HepG2 (cell line): Measurements from ENCODE around the gene FBF1. TPM values are rescaled to one million over a fixed set of nuclear protein-coding genes. Genes with fewer than 3 reads are reported as not detected.

Experiments
- BCL6 ChIP-seq: IDR thresholded peaks from 2 replicates; pipeline ENCODE4 v1.6.1; 2016; ENCODE audit warnings: missing genetic modification reagents, missing compliant biosample characterization
- CCDC6 ChIP-seq: sonication (generic); formaldehyde crosslinking; IDR thresholded peaks from 2 replicates; pipeline ENCODE4 v1.8.1; 2022; ENCODE audit warnings: mild to moderate bottlenecking, missing genetic modification reagents, moderate library complexity
- DMAP1 ChIP-seq: IDR thresholded peaks from 2 replicates; pipeline ENCODE4 v1.6.1; 2016
- GABPA ChIP-seq, 2 experiments: IDR thresholded peaks; 2 replicates each; pipeline ENCODE4 v1.6.1; 2011 to 2016; ENCODE audit warnings: low read depth in 2 of 2, low read length in 1 of 2, missing biosample characterization in 1 of 2, missing genetic modification characterization in 1 of 2
- HDAC1 ChIP-seq: sonication (generic); formaldehyde crosslinking; IDR thresholded peaks from 2 replicates; pipeline ENCODE4 v1.5.1; 2020; ENCODE audit warnings: mild to moderate bottlenecking, missing genetic modification reagents
- KDM2A ChIP-seq: sonication (generic); formaldehyde crosslinking; IDR thresholded peaks from 2 replicates; pipeline ENCODE4 v1.4.0; 2020; ENCODE audit warnings: low read depth, missing genetic modification reagents, borderline replicate concordance
- MAFG ChIP-seq: sonication (generic); formaldehyde crosslinking; IDR thresholded peaks from 2 replicates; pipeline ENCODE4 v1.5.1; 2020; ENCODE audit warnings: mild to moderate bottlenecking, missing genetic modification reagents
- NFYC ChIP-seq: IDR thresholded peaks from 2 replicates; pipeline ENCODE4 v1.6.1; 2016; ENCODE audit warnings: missing genetic modification reagents, missing compliant biosample characterization
- SALL1 ChIP-seq: sonication (generic); formaldehyde crosslinking; IDR thresholded peaks from 2 replicates; pipeline ENCODE4 v1.8.0; 2022; ENCODE audit warnings: mild to moderate bottlenecking, missing genetic modification reagents
- SKI ChIP-seq: fragments of 450-650 bp; IDR thresholded peaks from one replicate; pipeline ENCODE4 v1.6.1; 2018; ENCODE audit warnings: mild to moderate bottlenecking; ENCODE audit not compliant: partially characterized antibody
- ZNF652 ChIP-seq: IDR thresholded peaks from 2 replicates; pipeline ENCODE4 v1.6.1; 2016; ENCODE audit warnings: low read depth, borderline replicate concordance
- polyA plus RNA-seq, 8 experiments: library from polyadenylated mRNA; depleted of rRNA in 3 of 8; stranded (reverse) in 7 of 8; unstranded in 1 of 8; fragments of >200 nt; fragmentation: Illumina TruSeq in 4 of 8; extraction: Trizol in 4 of 8; gene quantifications; 2 replicates each; pipeline versions ENCODE4 v1.2.1 to v1.2.3, GENCODE V29; 2011 to 2016; ENCODE audit warnings: low read depth in 4 of 8, missing spikeins in 1 of 8, mixed read lengths in 1 of 8; ENCODE audit not compliant: insufficient read depth in 1 of 8
- total RNA-seq, 5 experiments: library from RNA; depleted of rRNA; stranded (reverse); fragments of >200 nt; fragmentation: Illumina TruSeq; extraction: Trizol; gene quantifications; 2 replicates each; pipeline ENCODE4 v1.2.3, GENCODE V29; 2016; ENCODE audit warnings: low read depth in 1 of 5
- TF ChIP-seq, protein P1 (sequence below): sonication (generic); formaldehyde crosslinking; IDR thresholded peaks from 2 replicates; pipeline ENCODE4 v1.4.0; 2020; ENCODE audit warnings: missing genetic modification reagents, borderline replicate concordance
- TF ChIP-seq, protein P2 (sequence below): sonication (generic); formaldehyde crosslinking; IDR thresholded peaks from 2 replicates; pipeline ENCODE4 v1.5.0; 2020; ENCODE audit warnings: mild to moderate bottlenecking, missing genetic modification reagents
- TF ChIP-seq, protein P3 (sequence below): sonication (generic); formaldehyde crosslinking; conservative IDR thresholded peaks from 2 replicates; pipeline ENCODE4 v1.5.0; 2020; ENCODE audit warnings: missing genetic modification reagents
- TF ChIP-seq, protein P4 (sequence below): sonication (generic); formaldehyde crosslinking; IDR thresholded peaks from 2 replicates; pipeline ENCODE4 v1.8.0; 2022; ENCODE audit warnings: mild to moderate bottlenecking, missing genetic modification reagents, moderate library complexity
- TF ChIP-seq, protein P5 (sequence below): sonication (generic); formaldehyde crosslinking; IDR thresholded peaks from 2 replicates; pipeline ENCODE4 v1.5.1; 2020; ENCODE audit warnings: mild to moderate bottlenecking, missing genetic modification reagents, moderate library complexity
- TF ChIP-seq, protein P6 (sequence below): sonication (generic); formaldehyde crosslinking; IDR thresholded peaks from 2 replicates; pipeline ENCODE4 v1.4.0; 2020; ENCODE audit warnings: mild to moderate bottlenecking, missing genetic modification reagents, borderline replicate concordance

FBF1 gene
- total and polyA plus RNA-seq, 2 of the 13 experiments (the other 11 are each of a cell fraction or from before 2014, with no cell fraction given): 2.4 to 8.1 TPM

DNA sequence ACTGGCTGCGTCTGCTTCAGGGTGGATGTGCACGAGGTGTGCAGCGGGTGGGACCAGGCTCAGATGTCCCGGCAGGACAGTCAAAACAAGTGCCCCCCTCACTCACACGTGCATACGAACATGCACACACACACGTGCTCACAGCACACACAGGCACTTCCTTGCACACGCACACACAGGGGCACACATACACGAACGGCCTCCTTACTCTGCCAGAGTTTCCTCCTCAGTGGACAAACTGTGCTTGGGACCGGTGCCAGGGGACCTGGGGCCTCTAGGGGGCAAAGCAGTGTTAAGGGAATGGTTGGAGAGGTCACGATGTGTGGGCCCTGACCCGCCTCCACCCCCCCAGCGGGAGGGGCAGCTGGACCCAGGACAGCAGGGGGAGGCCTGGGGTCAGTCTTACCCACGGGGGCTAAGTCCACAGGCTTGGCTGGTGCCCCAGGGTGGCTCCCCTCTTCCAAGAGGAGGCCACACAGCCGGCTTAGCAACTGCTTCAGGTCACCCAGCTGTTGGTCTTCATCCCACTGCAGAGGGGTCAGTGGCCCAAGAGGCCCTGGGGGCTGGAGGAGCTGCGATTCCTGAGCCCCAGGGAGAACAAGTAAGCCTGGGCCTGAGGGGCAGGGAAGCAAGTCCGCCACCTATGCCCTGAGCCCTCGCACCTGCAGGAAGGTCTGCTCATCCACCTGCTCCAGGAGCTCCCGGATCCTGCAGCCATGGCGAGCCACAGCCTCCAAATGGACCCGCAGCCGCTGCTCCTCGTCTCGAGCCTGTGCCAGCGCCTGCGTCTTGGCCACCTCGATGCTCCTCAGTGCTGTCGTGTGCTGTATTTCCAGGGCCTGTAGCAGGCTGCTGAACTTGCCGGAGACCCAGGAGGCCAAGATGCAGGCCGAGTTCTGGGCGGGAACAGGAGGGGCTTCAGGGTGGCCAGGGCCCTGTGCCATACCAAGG is 49.0 kb downstream of the FBF1 start (continued):
- TF ChIP-seq BCL6 (CRISPR knock-in tag) (peak; percentile 73), SALL1 (peak; percentile 49; the same call in 1 of the 2 replicates), KDM2A (peak; percentile 36; the same call in 1 of the 2 replicates), HDAC1 (peak; percentile 91), NFYC (CRISPR knock-in tag) (no peak), ZNF652 (no peak), CCDC6 (CRISPR knock-in tag) (peak; percentile 94), DMAP1 (CRISPR knock-in tag) (peak; percentile 67; the same call in 1 of the 2 replicates), MAFG (CRISPR knock-in tag) (no peak), SKI (no peak), GABPA (IDR thresholded peaks at IDR 0.05; ENCODE audit: low read depth, low read length) (no peak), GABPA (CRISPR knock-in tag; IDR thresholded peaks at IDR 0.05; ENCODE audit: low read depth) (no peak)
- TF ChIP-seq, protein P1, sequence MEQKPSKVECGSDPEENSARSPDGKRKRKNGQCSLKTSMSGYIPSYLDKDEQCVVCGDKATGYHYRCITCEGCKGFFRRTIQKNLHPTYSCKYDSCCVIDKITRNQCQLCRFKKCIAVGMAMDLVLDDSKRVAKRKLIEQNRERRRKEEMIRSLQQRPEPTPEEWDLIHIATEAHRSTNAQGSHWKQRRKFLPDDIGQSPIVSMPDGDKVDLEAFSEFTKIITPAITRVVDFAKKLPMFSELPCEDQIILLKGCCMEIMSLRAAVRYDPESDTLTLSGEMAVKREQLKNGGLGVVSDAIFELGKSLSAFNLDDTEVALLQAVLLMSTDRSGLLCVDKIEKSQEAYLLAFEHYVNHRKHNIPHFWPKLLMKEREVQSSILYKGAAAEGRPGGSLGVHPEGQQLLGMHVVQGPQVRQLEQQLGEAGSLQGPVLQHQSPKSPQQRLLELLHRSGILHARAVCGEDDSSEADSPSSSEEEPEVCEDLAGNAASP (CRISPR knock-in tag): peak; percentile 67; the same call in 1 of the 2 replicates
- TF ChIP-seq, protein P2, sequence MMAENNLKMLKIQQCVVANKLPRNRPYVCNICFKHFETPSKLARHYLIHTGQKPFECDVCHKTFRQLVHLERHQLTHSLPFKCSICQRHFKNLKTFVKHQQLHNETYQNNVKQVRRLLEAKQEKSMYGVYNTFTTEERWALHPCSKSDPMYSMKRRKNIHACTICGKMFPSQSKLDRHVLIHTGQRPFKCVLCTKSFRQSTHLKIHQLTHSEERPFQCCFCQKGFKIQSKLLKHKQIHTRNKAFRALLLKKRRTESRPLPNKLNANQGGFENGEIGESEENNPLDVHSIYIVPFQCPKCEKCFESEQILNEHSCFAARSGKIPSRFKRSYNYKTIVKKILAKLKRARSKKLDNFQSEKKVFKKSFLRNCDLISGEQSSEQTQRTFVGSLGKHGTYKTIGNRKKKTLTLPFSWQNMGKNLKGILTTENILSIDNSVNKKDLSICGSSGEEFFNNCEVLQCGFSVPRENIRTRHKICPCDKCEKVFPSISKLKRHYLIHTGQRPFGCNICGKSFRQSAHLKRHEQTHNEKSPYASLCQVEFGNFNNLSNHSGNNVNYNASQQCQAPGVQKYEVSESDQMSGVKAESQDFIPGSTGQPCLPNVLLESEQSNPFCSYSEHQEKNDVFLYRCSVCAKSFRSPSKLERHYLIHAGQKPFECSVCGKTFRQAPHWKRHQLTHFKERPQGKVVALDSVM (CRISPR knock-in tag): no peak
- TF ChIP-seq, protein P3, sequence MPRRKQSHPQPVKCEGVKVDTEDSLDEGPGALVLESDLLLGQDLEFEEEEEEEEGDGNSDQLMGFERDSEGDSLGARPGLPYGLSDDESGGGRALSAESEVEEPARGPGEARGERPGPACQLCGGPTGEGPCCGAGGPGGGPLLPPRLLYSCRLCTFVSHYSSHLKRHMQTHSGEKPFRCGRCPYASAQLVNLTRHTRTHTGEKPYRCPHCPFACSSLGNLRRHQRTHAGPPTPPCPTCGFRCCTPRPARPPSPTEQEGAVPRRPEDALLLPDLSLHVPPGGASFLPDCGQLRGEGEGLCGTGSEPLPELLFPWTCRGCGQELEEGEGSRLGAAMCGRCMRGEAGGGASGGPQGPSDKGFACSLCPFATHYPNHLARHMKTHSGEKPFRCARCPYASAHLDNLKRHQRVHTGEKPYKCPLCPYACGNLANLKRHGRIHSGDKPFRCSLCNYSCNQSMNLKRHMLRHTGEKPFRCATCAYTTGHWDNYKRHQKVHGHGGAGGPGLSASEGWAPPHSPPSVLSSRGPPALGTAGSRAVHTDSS (CRISPR knock-in tag): no peak
- TF ChIP-seq, protein P4, sequence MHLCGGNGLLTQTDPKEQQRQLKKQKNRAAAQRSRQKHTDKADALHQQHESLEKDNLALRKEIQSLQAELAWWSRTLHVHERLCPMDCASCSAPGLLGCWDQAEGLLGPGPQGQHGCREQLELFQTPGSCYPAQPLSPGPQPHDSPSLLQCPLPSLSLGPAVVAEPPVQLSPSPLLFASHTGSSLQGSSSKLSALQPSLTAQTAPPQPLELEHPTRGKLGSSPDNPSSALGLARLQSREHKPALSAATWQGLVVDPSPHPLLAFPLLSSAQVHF (CRISPR knock-in tag): no peak
- TF ChIP-seq, protein P5, sequence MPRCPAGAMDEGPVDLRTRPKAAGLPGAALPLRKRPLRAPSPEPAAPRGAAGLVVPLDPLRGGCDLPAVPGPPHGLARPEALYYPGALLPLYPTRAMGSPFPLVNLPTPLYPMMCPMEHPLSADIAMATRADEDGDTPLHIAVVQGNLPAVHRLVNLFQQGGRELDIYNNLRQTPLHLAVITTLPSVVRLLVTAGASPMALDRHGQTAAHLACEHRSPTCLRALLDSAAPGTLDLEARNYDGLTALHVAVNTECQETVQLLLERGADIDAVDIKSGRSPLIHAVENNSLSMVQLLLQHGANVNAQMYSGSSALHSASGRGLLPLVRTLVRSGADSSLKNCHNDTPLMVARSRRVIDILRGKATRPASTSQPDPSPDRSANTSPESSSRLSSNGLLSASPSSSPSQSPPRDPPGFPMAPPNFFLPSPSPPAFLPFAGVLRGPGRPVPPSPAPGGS: no peak
- TF ChIP-seq, protein P6, sequence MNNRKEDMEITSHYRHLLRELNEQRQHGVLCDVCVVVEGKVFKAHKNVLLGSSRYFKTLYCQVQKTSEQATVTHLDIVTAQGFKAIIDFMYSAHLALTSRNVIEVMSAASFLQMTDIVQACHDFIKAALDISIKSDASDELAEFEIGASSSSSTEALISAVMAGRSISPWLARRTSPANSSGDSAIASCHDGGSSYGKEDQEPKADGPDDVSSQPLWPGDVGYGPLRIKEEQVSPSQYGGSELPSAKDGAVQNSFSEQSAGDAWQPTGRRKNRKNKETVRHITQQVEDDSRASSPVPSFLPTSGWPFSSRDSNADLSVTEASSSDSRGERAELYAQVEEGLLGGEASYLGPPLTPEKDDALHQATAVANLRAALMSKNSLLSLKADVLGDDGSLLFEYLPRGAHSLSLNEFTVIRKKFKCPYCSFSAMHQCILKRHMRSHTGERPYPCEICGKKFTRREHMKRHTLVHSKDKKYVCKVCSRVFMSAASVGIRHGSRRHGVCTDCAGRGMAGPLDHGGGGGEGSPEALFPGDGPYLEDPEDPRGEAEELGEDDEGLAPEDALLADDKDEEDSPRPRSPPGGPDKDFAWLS: peak; percentile 92
